CD4-positive, alpha-beta T cell (primary cell): ENCODE measurements around the gene SCAI. TPM values are rescaled to one million over a fixed set of nuclear protein-coding genes. Genes with fewer than 3 reads are reported as not detected.

Source experiments
- ATAC-seq: fragments of 200-7000 bp; cut with Tn5 transposase; one replicate; pipeline ENCODE4 v1.10.0; 2022; ENCODE audit warnings: mild to moderate bottlenecking; ENCODE audit not compliant: poor library complexity
- CTCF ChIA-PET: fragments of 350-600 bp; sonication (Branson Sonifier 250); formaldehyde crosslinking; loops from one replicate; lab custom pipeline; 2021; ENCODE audit warnings: antibody characterized with exemption, inconsistent platforms; lab: Charles Lee
- POLR2A ChIA-PET: fragments of 350-600 bp; sonication (Branson Sonifier 250); formaldehyde crosslinking; loops from one replicate; lab custom pipeline; 2021; ENCODE audit warnings: antibody characterized with exemption, inconsistent platforms; lab: Charles Lee
- DNase-seq, 14 experiments: peaks; one replicate each; pipeline ENCODE4 v3.0.0-alpha.2; 2013 to 2020; ENCODE audit warnings: mixed read lengths in 2 of 14
- H3K27ac ChIP-seq, 2 donors: one replicate each; pipeline versions ENCODE4 v1.5.1 to v1.7.0; 2013; ENCODE audit warnings: low read length in 2 of 2, low read depth in 1 of 2, mild to moderate bottlenecking in 1 of 2
- H3K27me3 ChIP-seq, 2 experiments: 1 replicate in 1 of 2; 2 replicates in 1 of 2; pipeline versions ENCODE4 v1.6.1 to v1.7.0; 2013; ENCODE audit warnings: low read length in 2 of 2, control low read depth in 1 of 2, mild to moderate bottlenecking in 1 of 2, moderate library complexity in 1 of 2; ENCODE audit not compliant: insufficient read depth in 2 of 2, control insufficient read depth in 1 of 2
- H3K36me3 ChIP-seq: one replicate; pipeline ENCODE4 v1.6.1; 2013; ENCODE audit warnings: low read length, control low read depth; ENCODE audit not compliant: insufficient read depth
- H3K4me1 ChIP-seq: one replicate; pipeline ENCODE4 v1.6.1; 2013; ENCODE audit warnings: low read length, control low read depth; ENCODE audit not compliant: insufficient read depth
- H3K4me3 ChIP-seq: one replicate; pipeline ENCODE4 v1.5.1; 2013; ENCODE audit warnings: mild to moderate bottlenecking, low read length, moderate library complexity
- H3K9me3 ChIP-seq, 2 experiments: 1 replicate in 1 of 2; 2 replicates in 1 of 2; pipeline versions ENCODE4 v1.6.1 to v1.7.0; 2013; ENCODE audit warnings: low read length in 2 of 2, mild to moderate bottlenecking in 2 of 2, control low read depth in 1 of 2, moderate library complexity in 1 of 2; ENCODE audit not compliant: control insufficient read depth in 1 of 2, insufficient read depth in 1 of 2
- H3K27ac Mint-ChIP-seq: one replicate; pipeline ENCODE4 v1.8.0; 2020; ENCODE audit warnings: mixed read lengths
- H3K27me3 Mint-ChIP-seq: one replicate; pipeline ENCODE4 v1.8.0; 2021; ENCODE audit warnings: mixed read lengths
- H3K36me3 Mint-ChIP-seq: one replicate; pipeline ENCODE4 v1.8.0; 2021; ENCODE audit warnings: low read depth, mixed read lengths
- H3K4me1 Mint-ChIP-seq: one replicate; pipeline ENCODE4 v1.8.0; 2021; ENCODE audit warnings: low read depth, mixed read lengths
- H3K4me3 Mint-ChIP-seq: one replicate; pipeline ENCODE4 v1.8.0; 2020; ENCODE audit warnings: mild to moderate bottlenecking, mixed read lengths
- H3K9me3 Mint-ChIP-seq: one replicate; pipeline ENCODE4 v1.8.0; 2020; ENCODE audit warnings: mixed read lengths
- CTCF ChIP-seq: fragments of 200-600 bp; IDR thresholded peaks from one replicate; pipeline ENCODE4 v1.8.0; 2022; ENCODE audit warnings: antibody characterized with exemption, mild to moderate bottlenecking
- intact Hi-C, 2 experiments: fragments of 100-400 bp; cut with DNase I in 1 of 2; cut with micrococcal nuclease in 1 of 2; formaldehyde crosslinking; loops; one replicate each; pipeline versions ENCODE4 v1.15.1 to v1.9.0; 2023 to 2025; cut with DNase I, micrococcal nuclease
- total RNA-seq, 174 experiments: library from RNA in 2 of 174; stranded (reverse) in 2 of 174; gene quantifications; one replicate each; pipeline ENCODE4 v1.2.3 and lab custom pipeline; 2021 to 2026

The SCAI gene
- total RNA-seq, 2 experiments from 2014 or later: 11.6 to 13.4 TPM

GRCh38 chr9:124934290-124934689, 209.0 kb downstream of the SCAI start:
- no peaks in the 10 kb centered on the region for H3K27me3 ChIP-seq
- no peaks in the 10 kb centered on the region for H3K4me1 ChIP-seq
- ATAC-seq (no peak), DNase-seq (no peak)
- no peaks in the 10 kb centered on the region for H3K9me3 ChIP-seq
- Mint-ChIP-seq H3K4me3 (no peak overlapping the region), H3K9me3 (no peaks in the 10 kb centered on the region), H3K27me3 (no peaks in the 10 kb centered on the region), H3K36me3 (peaks cover 71% of the 10 kb centered on the region), H3K27ac (peak overlapping the region; percentile 3), H3K4me1 (peaks cover 17% of the 10 kb centered on the region)
- ChIA-PET CTCF (no interaction called here), POLR2A (no interaction called here)
- H3K27ac ChIP-seq: no peak overlapping the region
- H3K4me3 ChIP-seq: no peak overlapping the region
- no peak for TF ChIP-seq CTCF
- intact Hi-C loops: loop anchor here in 1 of 2 experiments (5.0 kb wide), 1 partner anchor 43 kb away; no protein-coding TSS in a partner anchor
- peaks cover 73% of the 10 kb centered on the region for H3K36me3 ChIP-seq

- Histone ChIP-seq H3K36me3 (peaks cover 80% of the 10 kb centered on the region), H3K27me3 (no peaks in the 10 kb centered on the region), H3K9me3 (no peaks in the 10 kb centered on the region), H3K4me1 (no peaks in the 10 kb centered on the region), H3K4me3 (no peak overlapping the region), H3K27ac (no peak overlapping the region)
- ChIA-PET POLR2A (interaction anchor here (0.9 kb wide), 1 partner anchor 9 kb away, joined by 4 read pairs; no protein-coding TSS in a partner anchor), CTCF (no interaction called here)
- intact Hi-C loops: loop anchor here in 1 of 2 experiments (5.0 kb wide), 1 partner anchor 45 kb away; no protein-coding TSS in a partner anchor
- TF ChIP-seq CTCF: no peak
- Mint-ChIP-seq H3K27me3 (no peaks in the 10 kb centered on the region), H3K27ac (no peak overlapping the region), H3K9me3 (no peaks in the 10 kb centered on the region), H3K36me3 (peaks cover 86% of the 10 kb centered on the region), H3K4me3 (no peak overlapping the region), H3K4me1 (peaks cover 17% of the 10 kb centered on the region)
- no peak for DNase-seq
- ATAC-seq: no peak
Observed at GRCh38 chr9:124932333-124932732, 211.0 kb downstream of the SCAI start.

DNA sequence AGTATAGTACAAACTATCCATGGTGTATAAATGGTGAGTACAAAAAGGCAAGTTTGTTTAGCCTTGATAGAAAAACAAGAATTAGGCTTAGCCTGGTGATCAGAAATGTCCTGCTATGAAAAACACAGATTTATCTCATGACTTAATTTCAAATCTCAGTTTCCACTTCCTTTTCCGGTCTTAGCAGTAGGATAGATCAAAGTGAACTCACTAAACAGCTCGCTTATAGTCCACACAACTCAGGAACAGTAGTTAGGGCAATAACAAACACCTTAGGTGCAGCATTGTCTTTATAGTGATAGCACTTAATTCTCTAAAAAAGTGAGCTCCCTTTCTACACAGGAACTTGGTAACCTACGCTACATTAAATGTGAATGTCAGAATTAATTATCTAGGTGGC, 213.9 kb downstream of the SCAI start:
- intact Hi-C loops: no loop called here
- TF ChIP-seq CTCF: no peak
- CTCF ChIA-PET: interaction anchor here (1.4 kb wide), 1 partner anchor 9 kb away, joined by 3 read pairs; no protein-coding TSS in a partner anchor
- ATAC-seq (no peak), DNase-seq (peak in 1 of 14 experiments; percentile 48)
- Histone ChIP-seq H3K27ac (no peak overlapping the region), H3K4me3 (no peak overlapping the region), H3K27me3 (no peaks in the 10 kb centered on the region), H3K4me1 (no peaks in the 10 kb centered on the region), H3K9me3 (no peaks in the 10 kb centered on the region), H3K36me3 (peaks cover 74% of the 10 kb centered on the region)
- peaks cover 16% of the 10 kb centered on the region for H3K4me1 Mint-ChIP-seq
- no peaks in the 10 kb centered on the region for H3K27me3 Mint-ChIP-seq
- H3K36me3 Mint-ChIP-seq: peaks cover 87% of the 10 kb centered on the region
- no peaks in the 10 kb centered on the region for H3K9me3 Mint-ChIP-seq
- POLR2A ChIA-PET: interaction anchor here (0.6 to 1.6 kb wide), 6 partner anchors 12 to 392 kb away, joined by 3 to 11 read pairs (median 4); partner anchors contain the start of genes ARPC5L, GOLGA1 and RPL35
- peak overlapping the region; percentile 57 for H3K27ac Mint-ChIP-seq
- H3K4me3 Mint-ChIP-seq: peak overlapping the region; percentile 18
